HCT116 (cell line): ENCODE results near the gene FRMPD4.

Experiments used
- POLR2A ChIP-seq: IDR thresholded peaks from 2 replicates; pipeline ENCODE4 v1.7.0; 2011; ENCODE audit warnings: borderline replicate concordance; ENCODE audit not compliant: insufficient read depth, insufficient read length; ENCODE audit errors: extremely low read depth
- POLR2AphosphoS5 ChIP-seq: IDR thresholded peaks from 2 replicates; pipeline ENCODE4 v1.6.1; 2011; ENCODE audit warnings: mild to moderate bottlenecking, low read depth, low read length, moderate library complexity
- SP1 ChIP-seq: IDR thresholded peaks from 2 replicates; pipeline ENCODE4 v1.6.1; 2012; ENCODE audit warnings: low read depth
- TF ChIP-seq, protein P1 (sequence below): IDR thresholded peaks from 2 replicates; pipeline ENCODE4 v1.6.1; 2011; ENCODE audit warnings: mild to moderate bottlenecking, low read length, moderate library complexity; ENCODE audit not compliant: insufficient replicate concordance; ENCODE audit errors: extremely low read depth

DNA sequence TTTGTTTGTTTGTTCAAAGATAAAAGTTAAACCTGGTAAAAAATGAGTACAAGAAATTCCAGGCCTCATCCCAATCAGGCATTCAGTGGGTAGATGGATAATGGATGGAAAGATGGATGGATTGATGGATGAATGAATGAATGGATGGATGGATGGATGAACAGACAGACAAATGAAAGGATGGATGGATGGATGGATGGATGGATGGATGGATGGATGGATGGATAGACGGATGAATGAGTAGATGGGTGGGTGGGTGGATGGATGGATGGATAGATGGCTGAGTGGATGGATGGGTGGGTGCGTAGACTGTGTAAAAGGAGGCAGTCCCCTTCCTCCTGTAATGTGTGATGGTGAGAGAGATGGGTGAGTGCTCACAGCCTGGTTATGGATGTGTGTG, 206.7 kb downstream of the FRMPD4 start:
- TF ChIP-seq, protein P1, sequence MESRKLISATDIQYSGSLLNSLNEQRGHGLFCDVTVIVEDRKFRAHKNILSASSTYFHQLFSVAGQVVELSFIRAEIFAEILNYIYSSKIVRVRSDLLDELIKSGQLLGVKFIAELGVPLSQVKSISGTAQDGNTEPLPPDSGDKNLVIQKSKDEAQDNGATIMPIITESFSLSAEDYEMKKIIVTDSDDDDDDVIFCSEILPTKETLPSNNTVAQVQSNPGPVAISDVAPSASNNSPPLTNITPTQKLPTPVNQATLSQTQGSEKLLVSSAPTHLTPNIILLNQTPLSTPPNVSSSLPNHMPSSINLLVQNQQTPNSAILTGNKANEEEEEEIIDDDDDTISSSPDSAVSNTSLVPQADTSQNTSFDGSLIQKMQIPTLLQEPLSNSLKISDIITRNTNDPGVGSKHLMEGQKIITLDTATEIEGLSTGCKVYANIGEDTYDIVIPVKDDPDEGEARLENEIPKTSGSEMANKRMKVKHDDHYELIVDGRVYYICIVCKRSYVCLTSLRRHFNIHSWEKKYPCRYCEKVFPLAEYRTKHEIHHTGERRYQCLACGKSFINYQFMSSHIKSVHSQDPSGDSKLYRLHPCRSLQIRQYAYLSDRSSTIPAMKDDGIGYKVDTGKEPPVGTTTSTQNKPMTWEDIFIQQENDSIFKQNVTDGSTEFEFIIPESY: no peak
- TF ChIP-seq SP1: no peak
- TF ChIP-seq POLR2A: no peak
- no peak for TF ChIP-seq POLR2AphosphoS5
